ENCODE data around the gene OR10AD1.

The OR10AD1 gene

DNA sequence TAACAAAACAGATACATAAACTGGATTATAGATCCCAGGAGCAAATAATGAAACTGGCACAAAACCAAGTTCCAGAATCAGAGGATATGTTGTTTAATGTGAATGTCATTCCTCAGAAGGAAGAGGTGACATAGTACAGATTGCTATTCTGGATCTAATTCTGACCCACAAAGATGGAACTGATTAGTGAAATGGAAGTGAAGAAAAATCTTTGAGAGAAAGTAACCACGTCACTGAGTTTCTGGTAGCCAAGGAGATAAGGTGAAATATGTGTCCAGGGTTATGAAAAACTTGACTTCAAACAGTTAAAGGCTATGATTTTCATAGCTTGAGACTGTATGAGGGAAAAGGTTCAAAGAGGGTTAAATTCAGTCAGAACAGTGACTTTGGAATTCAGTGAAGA is 8.3 kb downstream of the OR10AD1 start:
- WGBS (ENCODE audit: insufficient coverage): 75% methylated on average over 1 of the region's 1 CpG
- Histone ChIP-seq H3K9me3 (ENCODE audit: control extremely low read depth in 1 of 5, control insufficient read depth in 4 of 5, insufficient read depth in 2 of 5, low read depth in 1 of 5, low read length in 4 of 5) (no peaks in the 10 kb centered on the region), H3K4me3 (ENCODE audit: control insufficient read depth in 1 of 7, extremely low read depth in 1 of 7, insufficient read depth in 4 of 7, low read depth in 2 of 7, low read length in 6 of 7) (no peak overlapping the region), H3K27ac (ENCODE audit: insufficient read depth in 1 of 2, low read depth in 1 of 2, low read length in 2 of 2, poor library complexity in 1 of 2, severe bottlenecking in 2 of 2) (no peak overlapping the region), H3K4me1 (ENCODE audit: control extremely low read depth in 1 of 4, control insufficient read depth in 4 of 4, insufficient read depth in 4 of 4, low read length in 3 of 4) (peaks cover 8 to 25% (median 23%) of the 10 kb centered on the region in 4 experiments), H3K36me3 (ENCODE audit: control insufficient read depth in 4 of 4, insufficient read depth in 4 of 4, low read length in 3 of 4) (no peaks in the 10 kb centered on the region), H3K27me3 (replicated peaks in 2 of 5; ENCODE audit: control insufficient read depth in 4 of 5, insufficient read depth in 5 of 5, low read length in 4 of 5) (no peaks in the 10 kb centered on the region)
- no peak for DNase-seq
- POLR2A ChIA-PET: no interaction called here
- CTCF ChIA-PET: interaction anchor here (1.0 to 1.4 kb wide), 2 partner anchors 9 to 92 kb away, joined by 3 to 6 read pairs; no protein-coding TSS in a partner anchor

DNA sequence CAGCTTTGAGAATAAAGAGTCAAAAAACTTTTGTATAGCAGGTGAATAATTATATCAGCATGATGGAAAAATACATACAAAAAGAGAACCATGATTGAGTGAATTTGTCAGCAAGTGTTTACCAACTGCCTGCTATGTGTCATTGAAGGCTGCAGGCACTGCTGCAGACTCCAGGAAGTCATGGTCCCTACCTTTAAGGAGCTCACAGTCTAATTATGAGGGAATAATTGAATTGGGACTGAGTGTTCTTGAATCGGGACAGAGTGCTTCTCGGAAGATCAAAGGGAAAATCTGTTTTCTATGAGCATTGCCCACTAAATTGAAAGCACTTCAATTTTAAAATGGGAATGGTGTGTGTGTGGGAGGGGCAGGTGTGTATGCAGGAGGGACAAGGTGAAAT is 9.5 kb downstream of the OR10AD1 start:
- DNase-seq: peak in 1 of 3 donors; percentile 37
- ChIA-PET CTCF (interaction anchor here (0.6 to 1.3 kb wide), 4 partner anchors 9 to 451 kb away, joined by 3 read pairs; no protein-coding TSS in a partner anchor), POLR2A (no interaction called here)
- no peaks in the 10 kb centered on the region for H3K36me3 ChIP-seq (ENCODE audit: control insufficient read depth in 4 of 4, insufficient read depth in 4 of 4, low read length in 3 of 4)
- no peak overlapping the region for H3K27ac ChIP-seq (ENCODE audit: insufficient read depth in 1 of 2, low read depth in 1 of 2, low read length in 2 of 2, poor library complexity in 1 of 2, severe bottlenecking in 2 of 2)
- peaks cover 0 to 13% (median 12%) of the 10 kb centered on the region in 4 experiments for H3K4me1 ChIP-seq (ENCODE audit: control extremely low read depth in 1 of 4, control insufficient read depth in 4 of 4, insufficient read depth in 4 of 4, low read length in 3 of 4)
- no peak overlapping the region for H3K4me3 ChIP-seq (ENCODE audit: control insufficient read depth in 1 of 7, extremely low read depth in 1 of 7, insufficient read depth in 4 of 7, low read depth in 2 of 7, low read length in 6 of 7)
- WGBS (ENCODE audit: insufficient coverage): 91% methylated on average over 2 of the region's 2 CpGs
- no peaks in the 10 kb centered on the region for H3K9me3 ChIP-seq (ENCODE audit: control extremely low read depth in 1 of 5, control insufficient read depth in 4 of 5, insufficient read depth in 2 of 5, low read depth in 1 of 5, low read length in 4 of 5)
- no peaks in the 10 kb centered on the region for H3K27me3 ChIP-seq (replicated peaks in 2 of 5; ENCODE audit: control insufficient read depth in 4 of 5, insufficient read depth in 5 of 5, low read length in 4 of 5)

DNA sequence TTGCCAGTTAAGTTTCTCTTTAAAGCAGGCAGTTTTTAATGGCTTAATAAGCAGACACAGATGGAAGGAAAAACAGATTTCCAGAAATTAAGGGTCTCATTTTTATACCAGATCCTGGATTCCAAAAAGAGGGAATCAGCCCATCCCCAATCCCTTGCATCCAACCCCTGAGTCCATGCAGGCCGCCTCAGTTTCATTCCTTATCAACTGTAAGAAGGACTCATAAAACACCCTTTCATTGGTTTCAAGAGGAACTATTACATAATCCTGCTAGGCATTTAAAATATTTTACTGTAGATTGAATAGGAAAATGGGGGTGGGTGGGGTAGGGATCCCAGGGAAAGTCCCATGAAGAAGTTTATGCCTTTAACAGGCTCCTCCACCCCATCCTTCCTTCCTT is 10.2 kb downstream of the OR10AD1 start:
- Histone ChIP-seq H3K27ac (ENCODE audit: insufficient read depth in 1 of 2, low read depth in 1 of 2, low read length in 2 of 2, poor library complexity in 1 of 2, severe bottlenecking in 2 of 2) (no peak overlapping the region), H3K4me1 (ENCODE audit: control extremely low read depth in 1 of 4, control insufficient read depth in 4 of 4, insufficient read depth in 4 of 4, low read length in 3 of 4) (peaks cover 0 to 8% (median 8%) of the 10 kb centered on the region in 4 experiments), H3K9me3 (ENCODE audit: control extremely low read depth in 1 of 5, control insufficient read depth in 4 of 5, insufficient read depth in 2 of 5, low read depth in 1 of 5, low read length in 4 of 5) (no peaks in the 10 kb centered on the region), H3K4me3 (ENCODE audit: control insufficient read depth in 1 of 7, extremely low read depth in 1 of 7, insufficient read depth in 4 of 7, low read depth in 2 of 7, low read length in 6 of 7) (no peak overlapping the region), H3K36me3 (ENCODE audit: control insufficient read depth in 4 of 4, insufficient read depth in 4 of 4, low read length in 3 of 4) (no peaks in the 10 kb centered on the region), H3K27me3 (replicated peaks in 2 of 5; ENCODE audit: control insufficient read depth in 4 of 5, insufficient read depth in 5 of 5, low read length in 4 of 5) (peaks cover 0 to 3% (median 0%) of the 10 kb centered on the region in 5 experiments)
- ChIA-PET CTCF (interaction anchor here (0.6 to 1.3 kb wide), 2 partner anchors 8 to 203 kb away, joined by 3 read pairs; no protein-coding TSS in a partner anchor), POLR2A (no interaction called here)
- no peak for DNase-seq
- no CpG with 5 or more reads among the region's 1 CpG for WGBS (ENCODE audit: insufficient coverage)

DNA sequence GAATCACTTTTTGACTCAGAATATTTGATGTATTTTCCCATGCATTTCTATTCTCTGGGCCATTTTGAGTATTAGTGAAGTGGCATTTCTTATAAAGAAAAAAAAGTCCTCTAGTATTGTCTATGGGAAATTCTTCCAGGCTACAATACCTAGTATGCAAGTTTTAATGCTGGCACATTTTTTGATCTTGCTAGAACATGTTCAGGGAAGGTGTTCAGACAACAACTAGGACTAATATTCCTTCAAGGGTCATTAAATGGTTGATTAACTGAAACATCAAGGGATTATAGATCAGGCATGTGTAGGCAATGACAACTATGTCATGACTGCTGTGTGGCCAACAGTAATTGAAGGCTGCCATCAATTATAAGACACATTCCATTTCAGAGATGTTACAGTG is 12.0 kb downstream of the OR10AD1 start:
- DNase-seq: no peak
- no peak overlapping the region for H3K4me3 ChIP-seq (ENCODE audit: control insufficient read depth in 1 of 7, extremely low read depth in 1 of 7, insufficient read depth in 4 of 7, low read depth in 2 of 7, low read length in 6 of 7)
- no peaks in the 10 kb centered on the region for H3K36me3 ChIP-seq (ENCODE audit: control insufficient read depth in 4 of 4, insufficient read depth in 4 of 4, low read length in 3 of 4)
- no peaks in the 10 kb centered on the region for H3K9me3 ChIP-seq (ENCODE audit: control extremely low read depth in 1 of 5, control insufficient read depth in 4 of 5, insufficient read depth in 2 of 5, low read depth in 1 of 5, low read length in 4 of 5)
- H3K27ac ChIP-seq (ENCODE audit: insufficient read depth in 1 of 2, low read depth in 1 of 2, low read length in 2 of 2, poor library complexity in 1 of 2, severe bottlenecking in 2 of 2): no peak overlapping the region
- peaks cover 0 to under 1% (median under 1%) of the 10 kb centered on the region in 4 experiments for H3K4me1 ChIP-seq (ENCODE audit: control extremely low read depth in 1 of 4, control insufficient read depth in 4 of 4, insufficient read depth in 4 of 4, low read length in 3 of 4)
- ChIA-PET POLR2A (no interaction called here), CTCF (no interaction called here)
- peaks cover 0 to 7% (median 0%) of the 10 kb centered on the region in 5 experiments for H3K27me3 ChIP-seq (replicated peaks in 2 of 5; ENCODE audit: control insufficient read depth in 4 of 5, insufficient read depth in 5 of 5, low read length in 4 of 5)

DNA sequence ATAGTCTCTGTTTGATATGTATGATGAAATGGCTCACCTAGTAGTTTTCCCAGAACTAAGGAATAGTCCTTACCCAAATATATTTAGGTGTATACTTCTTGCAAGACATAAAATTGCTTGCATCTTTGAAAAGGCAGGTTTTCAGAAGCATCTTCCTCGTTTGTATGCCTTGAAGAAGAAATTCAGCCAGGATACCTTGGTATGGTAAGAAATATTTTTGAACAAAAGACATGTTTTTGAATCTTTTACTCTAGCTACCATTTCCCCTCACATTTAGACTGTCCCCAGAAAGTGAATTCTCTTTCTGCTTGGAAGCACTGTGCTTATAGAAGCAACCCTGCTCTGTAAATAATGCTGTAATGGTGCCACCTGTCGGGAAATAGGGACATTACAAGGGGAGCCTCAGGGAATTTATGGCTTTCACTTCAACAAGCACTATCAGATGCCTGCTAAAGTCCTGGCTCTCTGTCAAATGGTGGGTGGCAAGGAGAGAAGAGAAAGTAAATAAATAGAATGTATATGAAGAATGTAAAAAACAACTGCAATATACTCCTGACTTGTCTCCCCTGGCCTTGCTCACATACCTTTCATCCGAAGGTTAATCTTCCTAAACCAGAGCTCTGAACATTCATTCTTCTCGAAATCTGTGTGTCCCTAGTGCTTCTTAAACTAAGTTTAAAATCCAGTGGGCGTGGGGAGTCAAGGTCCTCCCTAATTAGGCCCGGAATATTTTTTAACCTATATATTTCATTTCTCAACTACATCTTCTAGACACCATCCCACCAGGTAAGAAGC is 13.6 kb downstream of the OR10AD1 start:
- 52% methylated on average over 5 of the region's 6 CpGs for WGBS (ENCODE audit: insufficient coverage)
- Histone ChIP-seq H3K9me3 (ENCODE audit: control extremely low read depth in 1 of 5, control insufficient read depth in 4 of 5, insufficient read depth in 2 of 5, low read depth in 1 of 5, low read length in 4 of 5) (no peaks in the 10 kb centered on the region), H3K27me3 (replicated peaks in 2 of 5; ENCODE audit: control insufficient read depth in 4 of 5, insufficient read depth in 5 of 5, low read length in 4 of 5) (peaks cover 0 to 16% (median 15%) of the 10 kb centered on the region in 5 experiments), H3K36me3 (ENCODE audit: control insufficient read depth in 4 of 4, insufficient read depth in 4 of 4, low read length in 3 of 4) (no peaks in the 10 kb centered on the region), H3K27ac (ENCODE audit: insufficient read depth in 1 of 2, low read depth in 1 of 2, low read length in 2 of 2, poor library complexity in 1 of 2, severe bottlenecking in 2 of 2) (no peak overlapping the region), H3K4me3 (ENCODE audit: control insufficient read depth in 1 of 7, extremely low read depth in 1 of 7, insufficient read depth in 4 of 7, low read depth in 2 of 7, low read length in 6 of 7) (no peak overlapping the region), H3K4me1 (ENCODE audit: control extremely low read depth in 1 of 4, control insufficient read depth in 4 of 4, insufficient read depth in 4 of 4, low read length in 3 of 4) (peaks cover 0 to 7% (median 3%) of the 10 kb centered on the region in 4 experiments)
- DNase-seq: peak; percentile 76 to 87 (median 78)
- CTCF ChIA-PET: interaction anchor here (0.9 to 4.6 kb wide), 11 partner anchors 8 to 242 kb away, joined by 3 to 37 read pairs (median 4); partner anchors contain the start of gene ASB8
- POLR2A ChIA-PET: no interaction called here

DNA sequence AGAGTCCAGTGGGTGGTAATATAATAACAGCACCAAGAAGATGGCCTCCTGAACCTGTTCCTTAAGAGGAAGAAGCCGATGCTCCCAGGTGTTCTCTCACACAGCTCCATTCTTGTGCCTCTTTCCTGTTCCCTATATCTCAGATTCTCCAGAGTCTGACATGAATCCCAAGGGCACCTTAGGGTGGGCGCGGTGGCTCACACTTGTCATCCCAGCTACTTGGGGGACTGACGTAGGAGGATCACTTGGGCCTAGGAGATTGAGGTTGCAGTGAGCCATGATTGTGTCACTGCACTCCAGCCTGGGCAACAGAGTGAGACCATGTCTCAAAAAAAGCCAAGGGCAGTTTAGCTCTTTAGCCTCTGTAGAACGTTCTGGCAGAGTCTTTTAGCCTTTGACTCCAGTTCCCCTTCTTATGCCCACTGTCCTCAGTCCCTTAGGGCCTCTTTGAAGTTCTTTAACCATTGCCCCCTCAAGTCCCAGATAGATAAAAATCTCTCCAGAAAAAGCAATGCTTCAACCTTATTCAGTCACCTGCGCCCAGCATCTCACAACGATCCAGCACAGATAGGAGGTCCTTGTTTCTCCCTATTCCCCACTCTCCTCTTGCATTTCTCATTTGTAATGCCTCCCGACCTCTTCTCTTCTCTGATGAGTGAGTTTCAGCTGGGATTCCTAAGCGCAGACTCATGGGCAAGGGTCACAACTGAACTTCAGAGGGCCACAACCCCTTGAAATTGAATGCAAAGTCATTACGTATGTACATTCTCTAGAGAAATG is 15.0 kb downstream of the OR10AD1 start:
- WGBS (ENCODE audit: insufficient coverage): 94% methylated on average over 9 of the region's 10 CpGs
- H3K4me3 ChIP-seq (ENCODE audit: control insufficient read depth in 1 of 7, extremely low read depth in 1 of 7, insufficient read depth in 4 of 7, low read depth in 2 of 7, low read length in 6 of 7): no peak overlapping the region
- H3K27ac ChIP-seq (ENCODE audit: insufficient read depth in 1 of 2, low read depth in 1 of 2, low read length in 2 of 2, poor library complexity in 1 of 2, severe bottlenecking in 2 of 2): no peak overlapping the region
- H3K27me3 ChIP-seq (replicated peaks in 2 of 5; ENCODE audit: control insufficient read depth in 4 of 5, insufficient read depth in 5 of 5, low read length in 4 of 5): peaks cover 0 to 31% (median 27%) of the 10 kb centered on the region in 5 experiments
- peaks cover 0 to 20% (median 13%) of the 10 kb centered on the region in 4 experiments for H3K4me1 ChIP-seq (ENCODE audit: control extremely low read depth in 1 of 4, control insufficient read depth in 4 of 4, insufficient read depth in 4 of 4, low read length in 3 of 4)
- POLR2A ChIA-PET: no interaction called here
- CTCF ChIA-PET: interaction anchor here (1.2 to 4.6 kb wide), 10 partner anchors 9 to 241 kb away, joined by 3 to 37 read pairs (median 4); partner anchors contain the start of gene ASB8
- no peak for DNase-seq
- no peaks in the 10 kb centered on the region for H3K9me3 ChIP-seq (ENCODE audit: control extremely low read depth in 1 of 5, control insufficient read depth in 4 of 5, insufficient read depth in 2 of 5, low read depth in 1 of 5, low read length in 4 of 5)
- H3K36me3 ChIP-seq (ENCODE audit: control insufficient read depth in 4 of 4, insufficient read depth in 4 of 4, low read length in 3 of 4): no peaks in the 10 kb centered on the region

Measured in common myeloid progenitor, CD34-positive (primary cell).